DND-41 (cell line): Measurements from ENCODE around the gene FGD6.
"Not testable (repeated sequence)": the region's sequence is repeated elsewhere in the genome, so short reads cannot be mapped to it uniquely, and the experiment has no call there.

Source experiments
- ATAC-seq: fragments of 200-7000 bp; cut with Tn5 transposase; 3 replicates; pipeline ENCODE4 v1.9.1; 2021; ENCODE audit warnings: low read depth; ENCODE audit not compliant: insufficient read depth
- DNase-seq: peaks from one replicate; pipeline ENCODE4 v3.0.0-alpha.2; 2020
- H2AFZ ChIP-seq: 2 replicates; pipeline ENCODE4 v1.6.0; 2012; ENCODE audit warnings: low read depth, low read length
- H3K27ac ChIP-seq: 2 replicates; pipeline ENCODE4 v1.5.1; 2012; ENCODE audit warnings: low read length, inconsistent platforms
- H3K27me3 ChIP-seq: fragments of 200-600 bp; sonication (generic); 2 replicates; pipeline ENCODE4 v1.6.0; 2012; ENCODE audit warnings: low read length, mild to moderate bottlenecking, inconsistent platforms; ENCODE audit not compliant: insufficient read depth, poor library complexity
- H3K36me3 ChIP-seq: 2 replicates; pipeline ENCODE4 v1.5.1; 2012; ENCODE audit warnings: low read length, inconsistent platforms; ENCODE audit not compliant: insufficient read depth
- H3K4me1 ChIP-seq: 2 replicates; pipeline ENCODE4 v1.5.1; 2012; ENCODE audit warnings: mild to moderate bottlenecking, low read length; ENCODE audit not compliant: insufficient read depth
- H3K4me2 ChIP-seq: 2 replicates; pipeline ENCODE4 v1.6.0; 2012; ENCODE audit warnings: mild to moderate bottlenecking, moderate library complexity, low read length, inconsistent platforms; ENCODE audit not compliant: insufficient read depth
- H3K4me3 ChIP-seq, 2 experiments: fragments of 200-600 bp in 1 of 2; shearing (Covaris generic) in 1 of 2; 2 replicates each; pipeline ENCODE4 v1.5.1; 2012 to 2016; ENCODE audit warnings: inconsistent platforms in 2 of 2, low read length in 2 of 2, mild to moderate bottlenecking in 2 of 2, low read depth in 1 of 2, moderate library complexity in 1 of 2
- H3K79me2 ChIP-seq: 2 replicates; pipeline ENCODE4 v1.6.0; 2012; ENCODE audit warnings: low read length, inconsistent platforms; ENCODE audit not compliant: insufficient read depth
- H3K9ac ChIP-seq: 2 replicates; pipeline ENCODE4 v1.6.0; 2012; ENCODE audit warnings: low read depth, mild to moderate bottlenecking, inconsistent platforms, low read length, moderate library complexity
- H3K9me3 ChIP-seq: 2 replicates; pipeline ENCODE4 v1.5.1; 2012; ENCODE audit warnings: low read length, moderate library complexity, mild to moderate bottlenecking, inconsistent platforms; ENCODE audit not compliant: insufficient read depth, severe bottlenecking
- H4K20me1 ChIP-seq: 2 replicates; pipeline ENCODE4 v1.6.0; 2012; ENCODE audit warnings: low read length; ENCODE audit not compliant: insufficient read depth
- CTCF ChIP-seq: IDR thresholded peaks from 2 replicates; pipeline ENCODE4 v1.5.1; 2012; ENCODE audit warnings: borderline replicate concordance, low read length, moderate library complexity, mild to moderate bottlenecking; ENCODE audit not compliant: poor library complexity, severe bottlenecking; ENCODE audit errors: extremely low read depth
- EZH2 ChIP-seq: IDR thresholded peaks from 3 replicates; pipeline ENCODE4 v1.6.1; 2012; ENCODE audit warnings: borderline replicate concordance, low read depth, mild to moderate bottlenecking, moderate library complexity, low read length, inconsistent platforms; ENCODE audit not compliant: severe bottlenecking

The FGD6 gene

GRCh38 chr12:95104919-95105452 lies 112.3 kb downstream of the FGD6 start:
- ATAC-seq = no peak
- H3K36me3 ChIP-seq = no peaks in the 10 kb centered on the region
- H4K20me1 ChIP-seq = no peaks in the 10 kb centered on the region
- no peak overlapping the region for H2AFZ ChIP-seq
- no peak for DNase-seq
- no peak overlapping the region for H3K27ac ChIP-seq
- H3K4me1 ChIP-seq = no peaks in the 10 kb centered on the region
- no peak overlapping the region for H3K4me2 ChIP-seq
- H3K4me3 ChIP-seq = no peak overlapping the region
- H3K79me2 ChIP-seq = no peaks in the 10 kb centered on the region
- H3K9me3 ChIP-seq = no peaks in the 10 kb centered on the region
- TF ChIP-seq CTCF = no peak
- TF ChIP-seq EZH2 = no peak
- no peak overlapping the region for H3K9ac ChIP-seq
- no peaks in the 10 kb centered on the region for H3K27me3 ChIP-seq

GRCh38 chr12:95102916-95103671 lies 114.2 kb downstream of the FGD6 start:
- H3K4me1 ChIP-seq = no peaks in the 10 kb centered on the region
- ATAC-seq (no peak), DNase-seq (no peak)
- H3K36me3 ChIP-seq = no peaks in the 10 kb centered on the region
- no peak overlapping the region for H2AFZ ChIP-seq
- TF ChIP-seq CTCF = no peak
- TF ChIP-seq EZH2 = no peak
- no peaks in the 10 kb centered on the region for H3K9me3 ChIP-seq
- no peak overlapping the region for H3K4me2 ChIP-seq
- no peaks in the 10 kb centered on the region for H3K27me3 ChIP-seq
- H4K20me1 ChIP-seq = no peaks in the 10 kb centered on the region
- no peak overlapping the region for H3K27ac ChIP-seq
- no peak overlapping the region for H3K9ac ChIP-seq
- no peaks in the 10 kb centered on the region for H3K79me2 ChIP-seq
- no peak overlapping the region for H3K4me3 ChIP-seq

DNA sequence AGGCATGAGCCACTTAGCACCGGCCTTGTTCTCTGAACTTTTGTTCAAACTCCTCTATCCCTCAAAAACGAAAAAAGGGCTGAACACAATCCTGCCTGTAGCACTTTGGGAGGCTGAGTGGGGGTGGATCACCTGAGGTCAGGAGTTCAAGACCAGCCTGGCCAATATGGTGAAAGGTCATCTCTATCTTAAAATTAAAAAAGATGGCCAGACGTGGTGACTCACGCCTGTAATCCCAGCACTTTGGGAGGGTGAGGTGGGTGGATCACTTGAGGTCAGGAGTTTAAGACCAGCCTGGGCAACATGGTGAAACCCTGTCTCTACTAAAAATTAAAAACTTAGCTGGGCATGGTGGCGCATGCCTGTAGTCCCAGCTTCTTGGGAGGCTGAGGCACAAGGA lies 115.3 kb downstream of the FGD6 start:
- not testable (repeated sequence) for H3K9me3 ChIP-seq, H4K20me1 ChIP-seq, DNase-seq, H3K4me2 ChIP-seq, H2AFZ ChIP-seq, ATAC-seq, H3K79me2 ChIP-seq, H3K4me3 ChIP-seq, H3K27me3 ChIP-seq, H3K9ac ChIP-seq, H3K27ac ChIP-seq, H3K4me1 ChIP-seq, H3K36me3 ChIP-seq

DNA sequence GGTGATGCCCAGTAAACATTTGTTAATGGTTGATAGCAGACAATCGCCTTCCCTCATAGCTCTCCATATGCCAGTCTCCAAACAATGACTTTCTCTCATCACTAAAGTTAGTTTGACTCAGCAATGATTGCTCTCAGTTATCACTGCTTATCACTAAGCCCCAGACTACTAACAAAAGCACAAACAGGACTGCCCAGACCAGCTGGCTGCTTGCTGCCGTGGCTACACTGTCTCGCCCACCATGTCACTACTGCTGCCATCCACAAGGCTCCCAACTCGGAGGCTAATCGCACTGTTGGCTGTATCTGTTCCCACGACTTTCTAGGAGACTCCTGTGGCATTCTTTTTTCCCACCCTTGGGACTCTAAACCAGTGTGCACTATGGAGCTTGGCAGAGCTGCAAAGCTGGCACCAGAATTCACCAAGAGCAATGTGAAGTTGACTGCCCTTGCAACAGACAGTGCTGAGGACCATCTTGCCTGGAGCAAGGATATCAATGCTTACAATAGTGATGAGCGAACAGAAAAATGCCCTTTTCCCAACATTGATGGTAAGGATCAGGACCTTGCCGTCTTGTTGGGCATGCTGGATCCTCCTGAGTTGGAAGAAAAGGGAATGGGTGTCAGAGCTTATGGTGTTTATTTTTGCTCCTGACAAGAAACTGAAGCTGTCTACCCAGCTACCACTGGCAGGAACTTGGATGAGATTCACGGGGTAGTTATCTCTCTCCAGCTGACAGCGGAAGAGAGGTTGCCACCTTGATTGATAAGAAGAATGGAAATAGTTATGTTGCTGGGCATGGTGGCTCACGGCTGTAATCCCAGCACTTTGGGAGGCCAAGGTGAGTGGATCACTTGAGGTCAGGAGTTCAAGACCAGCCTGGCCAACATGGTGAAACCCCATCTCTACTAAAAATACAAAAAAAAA lies 116.7 kb downstream of the FGD6 start:
- TF ChIP-seq CTCF (no peak), EZH2 (no peak)
- H4K20me1 ChIP-seq = no peaks in the 10 kb centered on the region
- no peak overlapping the region for H3K4me2 ChIP-seq
- H3K27me3 ChIP-seq = no peaks in the 10 kb centered on the region
- no peak overlapping the region for H3K27ac ChIP-seq
- H3K79me2 ChIP-seq = no peaks in the 10 kb centered on the region
- H3K4me3 ChIP-seq = no peak overlapping the region
- H3K36me3 ChIP-seq = no peaks in the 10 kb centered on the region
- DNase-seq (no peak), ATAC-seq (no peak)
- H3K9ac ChIP-seq = no peak overlapping the region
- no peaks in the 10 kb centered on the region for H3K4me1 ChIP-seq
- H3K9me3 ChIP-seq = no peaks in the 10 kb centered on the region
- no peak overlapping the region for H2AFZ ChIP-seq
